NCI-H128 (cell line): ENCODE results near the gene ACBD4.

Source experiments
- DNase-seq: peaks from one replicate; lab custom pipeline; 2025; ENCODE audit not compliant: unreplicated experiment; lab: John Stamatoyannopoulos, UW

ACBD4 gene, protein sequence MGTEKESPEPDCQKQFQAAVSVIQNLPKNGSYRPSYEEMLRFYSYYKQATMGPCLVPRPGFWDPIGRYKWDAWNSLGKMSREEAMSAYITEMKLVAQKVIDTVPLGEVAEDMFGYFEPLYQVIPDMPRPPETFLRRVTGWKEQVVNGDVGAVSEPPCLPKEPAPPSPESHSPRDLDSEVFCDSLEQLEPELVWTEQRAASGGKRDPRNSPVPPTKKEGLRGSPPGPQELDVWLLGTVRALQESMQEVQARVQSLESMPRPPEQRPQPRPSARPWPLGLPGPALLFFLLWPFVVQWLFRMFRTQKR

DNA sequence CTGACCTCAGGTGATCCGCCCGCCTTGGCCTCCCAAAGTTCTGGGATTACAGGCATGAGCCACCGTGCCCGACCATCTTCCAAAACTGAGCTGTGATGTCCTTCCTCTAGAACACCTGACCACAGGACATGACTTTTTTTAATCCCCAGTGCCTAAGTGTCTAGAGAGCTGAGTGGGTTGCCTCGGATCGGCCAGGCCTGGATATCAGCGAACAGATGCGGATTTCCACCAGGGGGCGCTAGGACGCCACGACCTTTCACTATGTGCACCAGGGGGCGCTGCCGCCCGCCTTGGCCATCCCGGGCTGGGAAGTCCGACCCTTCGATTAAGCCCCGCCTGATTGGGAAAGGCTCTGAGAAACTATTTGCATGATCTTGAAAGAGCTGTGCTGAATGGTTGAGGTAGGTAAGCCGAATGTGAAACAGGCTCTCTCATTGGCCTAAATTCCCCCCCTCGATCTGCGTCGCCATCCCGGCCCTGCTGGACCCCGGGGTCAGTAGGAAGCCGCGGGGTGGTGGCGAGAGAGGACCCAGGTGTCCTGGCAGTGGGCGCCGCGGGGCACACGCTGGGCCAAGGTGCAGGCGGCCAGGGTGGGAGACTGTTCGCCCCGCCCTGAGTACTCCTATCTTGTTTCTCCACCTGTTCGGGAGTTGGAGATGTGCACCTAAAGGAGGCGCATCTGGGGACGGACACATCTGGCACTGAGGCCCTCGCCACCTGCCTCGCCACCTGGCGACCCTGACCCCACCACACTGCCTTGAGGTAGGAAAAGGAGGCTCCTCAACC is at the start of gene ACBD4:
Gene ACBD4 (plus strand): TSS at position 496 of the 786 bp plus-strand sequence. CDS start 458 bp downstream, outside the sequence.
- peak; percentile 87 for DNase-seq

DNA sequence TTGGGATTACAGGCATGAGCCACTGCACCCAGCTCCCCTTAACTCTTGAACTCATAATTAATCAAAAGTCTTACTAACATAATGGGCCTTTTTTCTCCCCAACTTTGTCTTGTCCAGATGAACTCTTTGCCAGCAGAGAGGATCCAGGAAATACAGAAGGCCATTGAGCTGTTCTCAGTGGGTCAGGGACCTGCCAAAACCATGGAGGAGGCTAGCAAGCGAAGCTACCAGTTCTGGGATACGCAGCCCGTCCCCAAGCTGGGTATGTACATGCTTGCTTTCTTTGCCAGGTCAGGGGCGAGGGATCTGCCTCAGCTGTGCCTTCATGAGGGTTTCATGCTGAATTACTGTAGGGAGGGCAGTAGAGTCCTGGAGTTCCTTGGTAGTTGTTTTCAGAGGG is 49.1 kb upstream of the ACBD4 start:
- no peak for DNase-seq

DNA sequence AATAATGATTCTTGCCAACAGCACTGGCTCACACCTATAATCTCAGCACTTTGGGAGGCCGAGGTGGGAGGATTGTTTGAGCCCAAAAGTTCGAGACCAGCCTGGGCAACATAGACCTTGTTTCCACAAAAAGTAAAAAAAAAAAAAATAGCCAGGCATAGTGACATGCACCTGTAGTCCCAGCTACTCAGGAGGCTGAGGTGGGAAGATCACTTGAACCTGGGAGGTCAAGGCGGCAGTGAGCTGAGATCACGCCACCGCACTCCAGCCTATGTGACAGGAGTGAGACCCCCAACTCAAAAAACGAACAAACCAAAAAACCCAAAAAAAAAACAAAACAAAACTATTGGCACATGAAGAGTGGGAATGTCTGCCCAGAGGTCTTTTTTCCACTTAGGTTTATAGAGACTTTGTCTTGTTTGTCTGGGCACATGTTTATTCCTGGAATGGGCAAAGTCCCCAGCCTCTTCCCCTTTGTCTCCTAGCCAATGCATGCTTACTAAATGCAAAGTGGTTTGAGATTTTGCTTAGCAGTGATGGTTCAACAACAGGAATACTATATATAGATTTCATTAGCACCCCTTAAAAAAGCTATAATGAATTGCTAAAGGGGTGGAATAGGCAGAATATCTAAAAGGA is 48.5 kb upstream of the ACBD4 start:
- DNase-seq, result no peak

DNA sequence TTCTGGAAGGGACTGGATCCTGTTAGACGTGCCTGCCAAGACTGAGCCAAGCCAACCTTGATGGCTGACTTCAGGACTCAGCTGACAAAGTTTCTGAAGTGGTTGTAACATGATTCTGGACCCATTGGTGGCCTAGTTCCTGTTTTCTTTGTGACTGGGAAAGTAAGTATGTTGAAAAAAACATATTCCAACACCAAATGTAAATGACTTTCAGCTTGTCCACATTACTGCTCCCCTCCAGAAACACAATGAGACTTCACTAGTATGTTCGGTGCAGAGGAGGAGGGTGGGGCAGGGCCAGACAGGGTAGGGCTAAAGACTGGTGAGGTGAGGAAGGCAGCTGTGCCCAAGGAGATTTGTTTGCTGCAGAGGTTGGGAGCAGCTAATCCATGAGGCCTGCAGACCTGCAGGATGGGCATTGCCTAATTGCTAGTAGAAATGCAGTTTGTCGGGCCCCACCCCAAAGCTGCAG is 47.9 kb upstream of the ACBD4 start:
- no peak for DNase-seq

DNA sequence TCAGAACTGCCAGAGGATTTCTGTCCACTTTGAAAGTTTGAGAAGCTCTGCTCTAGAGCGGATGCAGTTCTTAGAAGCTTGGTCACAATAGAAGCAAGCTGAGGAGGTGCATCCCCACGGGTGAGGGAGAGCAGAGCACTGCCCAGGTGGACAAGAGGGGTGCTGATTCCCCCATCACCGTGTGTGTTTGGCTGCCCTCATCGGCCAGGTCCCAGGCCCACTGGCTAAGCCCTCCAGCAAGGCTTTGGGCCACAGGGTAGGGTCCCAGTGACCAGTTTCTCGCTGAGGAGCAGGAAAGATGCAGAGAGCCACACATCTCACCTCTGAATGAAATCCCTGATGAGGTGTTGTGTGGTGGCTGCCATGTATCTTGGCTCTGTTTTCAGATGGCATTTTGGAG is 47.5 kb upstream of the ACBD4 start:
- no peak for DNase-seq

DNA sequence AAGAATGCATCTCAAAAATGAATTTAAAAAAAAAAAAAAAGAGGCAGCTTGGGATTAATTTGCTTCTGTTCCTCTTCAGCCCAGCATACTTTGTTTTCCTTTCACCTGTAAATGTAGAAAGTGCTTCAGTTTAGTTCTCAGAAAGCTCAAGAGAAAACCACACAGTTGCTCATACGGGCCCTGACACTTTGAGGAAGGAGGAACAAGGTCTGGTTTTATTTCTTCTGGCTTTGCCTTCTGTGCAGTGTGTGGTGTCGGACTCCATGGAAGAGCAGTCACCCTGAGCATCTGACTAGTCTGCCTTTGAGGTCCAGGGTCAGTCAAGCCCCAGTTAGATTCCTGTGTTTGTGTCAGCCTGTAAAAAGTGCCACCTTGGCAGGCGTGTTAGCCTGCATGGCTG is 46.7 kb upstream of the ACBD4 start:
- no peak for DNase-seq

DNA sequence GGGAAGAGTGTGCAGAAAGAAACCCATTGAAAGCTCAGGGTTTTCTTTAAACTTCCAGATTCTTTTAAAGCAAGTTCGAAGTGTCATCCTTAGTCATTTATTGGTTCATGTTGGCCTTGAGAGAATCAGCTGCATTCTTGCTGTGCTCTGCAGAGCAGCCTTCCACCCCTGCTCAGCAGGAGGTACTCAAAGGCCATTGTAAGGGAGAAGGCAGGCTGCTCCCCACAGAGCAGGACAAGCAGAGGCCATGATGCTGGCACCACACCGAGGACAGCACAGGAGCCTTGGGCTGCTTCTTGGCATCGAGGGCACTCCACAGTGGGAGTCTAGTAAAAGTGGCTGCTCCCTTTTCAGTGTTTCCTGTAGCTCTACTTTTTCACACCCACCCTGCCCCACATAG is 44.8 kb upstream of the ACBD4 start:
- DNase-seq, result no peak

DNA sequence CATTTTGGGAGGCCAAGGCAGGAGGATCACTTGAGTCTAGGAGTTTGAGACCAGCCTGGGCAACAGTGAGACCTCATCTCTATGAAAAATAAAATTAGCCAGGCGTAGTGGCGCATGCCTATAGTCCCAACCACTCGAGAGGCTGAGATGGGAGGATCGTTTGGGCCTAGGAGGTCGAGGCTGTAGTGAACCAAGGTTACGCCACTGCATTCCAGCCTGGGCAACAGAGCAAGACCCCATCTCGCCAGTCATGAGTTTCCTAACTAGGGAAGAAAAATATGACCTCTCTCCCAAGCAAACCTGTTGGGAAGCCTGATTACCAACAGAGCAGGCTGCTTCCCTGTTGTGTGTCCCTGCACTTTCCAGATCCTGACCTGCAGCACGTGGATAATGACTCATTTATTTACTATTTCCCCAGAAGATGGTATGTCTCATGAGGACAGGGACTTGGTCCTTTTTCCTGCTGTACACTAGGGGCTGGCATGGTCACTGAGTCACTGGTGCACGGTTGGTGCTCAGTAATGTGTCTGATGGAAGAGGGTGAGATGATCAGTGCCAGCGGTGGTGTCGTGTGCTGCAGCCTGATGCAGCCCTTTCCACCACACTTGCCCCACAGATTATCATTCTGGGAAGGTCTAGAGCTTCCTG is 43.6 kb upstream of the ACBD4 start:
- no peak for DNase-seq

DNA sequence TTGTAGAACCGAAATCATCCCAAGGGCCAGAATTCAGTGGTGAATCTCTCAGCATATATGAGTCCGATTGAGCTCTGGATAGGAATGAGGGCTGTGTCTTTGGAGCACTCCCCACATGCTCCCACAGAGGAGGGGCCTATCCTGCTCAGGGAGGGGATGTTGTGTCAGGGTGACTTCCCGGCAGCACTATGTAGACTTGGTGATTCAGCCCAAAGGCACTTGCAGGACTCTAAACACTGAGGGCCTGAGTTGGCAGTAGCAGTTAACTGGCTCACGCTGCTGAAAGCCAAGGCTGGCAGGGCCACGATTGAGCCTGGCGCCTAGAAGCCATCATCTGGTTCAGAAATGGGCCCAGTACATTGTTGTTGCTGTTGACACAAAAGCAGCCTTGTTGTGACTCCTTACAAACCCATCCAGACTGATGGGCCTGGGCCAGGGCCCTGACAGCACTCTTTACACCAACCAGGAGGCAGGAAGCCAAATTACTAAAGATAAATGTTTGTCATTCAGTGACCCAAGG is 42.5 kb upstream of the ACBD4 start:
- DNase-seq, result no peak

DNA sequence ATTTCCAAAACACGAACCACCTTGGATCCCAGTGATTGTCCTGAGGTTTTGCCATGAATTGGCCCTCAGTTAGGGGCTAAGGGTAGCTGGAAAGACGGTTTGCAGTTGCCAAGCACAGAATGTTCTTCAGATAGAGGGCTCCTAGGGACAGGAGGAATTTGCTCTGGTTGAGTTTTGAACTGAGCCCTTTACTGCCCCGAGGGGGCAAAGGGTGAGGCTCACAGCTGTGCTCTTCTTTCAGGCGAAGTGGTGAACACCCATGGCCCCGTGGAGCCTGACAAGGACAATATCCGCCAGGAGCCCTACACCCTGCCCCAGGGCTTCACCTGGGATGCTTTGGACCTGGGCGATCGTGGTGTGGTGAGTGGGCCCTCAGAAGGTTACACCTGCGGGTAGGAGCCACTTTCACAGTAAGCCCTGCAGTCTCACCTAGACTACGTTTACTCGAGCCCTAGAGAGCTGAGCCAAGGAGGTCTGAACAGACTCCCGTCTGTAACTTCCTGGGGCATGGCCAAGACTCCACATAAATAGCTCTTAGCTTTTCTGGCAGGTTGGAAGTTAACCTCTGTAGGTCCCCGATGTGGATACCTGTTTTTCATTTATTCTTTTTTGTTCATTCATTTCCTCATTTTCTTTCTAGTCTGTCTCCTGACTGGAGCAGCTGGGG is 41.9 kb upstream of the ACBD4 start:
- DNase-seq, result no peak

DNA sequence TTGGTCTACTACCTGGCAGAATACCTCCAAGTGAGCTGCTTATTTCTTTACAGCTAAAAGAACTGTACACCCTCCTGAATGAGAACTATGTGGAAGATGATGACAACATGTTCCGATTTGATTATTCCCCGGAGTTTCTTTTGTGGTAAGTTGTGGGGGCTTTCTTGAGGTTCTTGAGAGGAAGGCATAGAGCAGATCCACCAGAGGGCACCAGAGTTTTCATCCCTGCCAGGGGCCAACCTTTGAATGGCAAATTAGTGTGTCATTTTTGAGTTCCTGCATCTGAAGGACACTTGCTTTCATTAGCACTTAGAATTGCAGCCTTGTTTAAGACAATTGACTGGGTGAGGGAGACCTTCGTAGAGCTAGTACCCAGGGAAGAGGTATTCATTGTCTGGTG is 39.3 kb upstream of the ACBD4 start:
- no peak for DNase-seq

DNA sequence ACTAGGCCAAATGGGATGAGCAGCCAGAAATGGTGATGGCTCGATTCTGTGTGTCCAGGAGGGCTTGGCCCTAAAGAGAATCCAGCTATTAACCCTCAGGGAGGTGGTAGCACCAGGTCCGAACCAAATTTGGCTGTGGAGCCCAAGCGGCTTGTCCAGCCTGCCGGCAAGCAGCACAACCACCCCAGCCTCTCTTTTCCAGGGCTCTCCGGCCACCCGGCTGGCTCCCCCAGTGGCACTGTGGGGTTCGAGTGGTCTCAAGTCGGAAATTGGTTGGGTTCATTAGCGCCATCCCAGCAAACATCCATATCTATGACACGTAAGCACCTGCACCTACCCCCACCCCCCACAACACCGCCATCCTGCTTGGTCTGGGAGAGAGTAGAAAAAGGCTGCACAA is 38.6 kb upstream of the ACBD4 start:
- DNase-seq, result no peak

DNA sequence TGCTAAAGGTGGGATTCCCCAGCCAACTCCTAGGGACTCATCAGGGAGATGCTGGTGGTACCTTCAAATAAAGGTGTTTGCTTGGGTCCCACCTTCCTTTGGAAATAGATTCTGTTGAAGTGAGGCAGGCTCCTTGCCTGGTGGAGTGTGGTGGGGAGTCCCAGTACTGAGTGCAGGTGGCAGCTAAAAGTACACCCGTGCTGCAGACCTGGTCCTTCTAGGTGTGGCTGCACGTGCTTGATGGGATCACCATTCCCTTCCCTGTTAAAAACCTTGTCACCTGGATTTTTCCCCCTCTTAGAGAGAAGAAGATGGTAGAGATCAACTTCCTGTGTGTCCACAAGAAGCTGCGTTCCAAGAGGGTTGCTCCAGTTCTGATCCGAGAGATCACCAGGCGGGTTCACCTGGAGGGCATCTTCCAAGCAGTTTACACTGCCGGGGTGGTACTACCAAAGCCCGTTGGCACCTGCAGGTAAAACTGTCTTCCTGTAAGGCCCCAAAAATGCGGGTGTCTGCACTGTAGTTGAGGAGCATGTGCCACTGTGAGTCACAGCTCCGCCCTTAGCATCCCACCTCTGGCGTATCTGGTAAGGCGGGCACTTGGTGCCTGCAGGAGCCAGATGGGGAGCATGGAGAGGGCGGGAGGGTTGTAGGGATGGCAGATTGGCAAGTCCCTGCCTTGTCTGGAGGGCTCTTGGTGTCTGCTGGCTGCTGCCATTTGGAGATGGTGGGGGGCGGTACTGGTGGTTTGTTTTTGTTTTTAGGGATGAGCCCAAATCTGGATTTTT is 37.2 kb upstream of the ACBD4 start:
- DNase-seq, result no peak

DNA sequence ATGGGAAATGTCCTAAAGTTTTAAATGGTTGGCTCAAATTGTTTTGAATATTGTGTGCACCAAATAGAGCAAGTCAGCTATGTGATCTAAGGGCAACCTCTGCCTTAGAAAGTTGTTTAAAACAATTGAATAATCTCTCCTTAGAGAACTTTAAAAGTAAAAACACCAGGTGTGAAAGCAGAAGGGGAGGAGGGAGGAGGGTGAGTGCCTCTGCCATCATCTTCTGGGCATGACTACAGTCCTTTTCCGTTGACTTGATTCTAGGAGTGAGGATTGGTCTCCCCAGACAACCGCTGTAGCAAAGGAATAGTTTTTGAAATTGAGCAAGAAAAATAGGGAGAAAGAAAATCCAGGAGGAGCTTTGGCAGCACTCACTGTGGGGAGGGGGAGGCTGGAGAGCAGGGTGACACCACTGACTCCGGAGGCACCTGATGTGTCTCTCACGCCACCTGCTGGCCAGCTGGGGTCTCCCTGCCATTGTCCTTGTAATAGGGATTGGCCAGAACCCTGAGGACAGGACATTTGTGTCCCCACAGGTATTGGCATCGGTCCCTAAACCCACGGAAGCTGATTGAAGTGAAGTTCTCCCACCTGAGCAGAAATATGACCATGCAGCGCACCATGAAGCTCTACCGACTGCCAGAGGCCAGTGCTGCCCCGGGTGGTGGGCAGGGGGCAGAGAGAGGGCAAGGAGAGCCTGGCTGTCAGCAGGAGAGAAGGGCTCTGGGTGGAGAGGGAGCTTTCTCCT is 36.4 kb upstream of the ACBD4 start:
- peak; percentile 13 for DNase-seq

DNA sequence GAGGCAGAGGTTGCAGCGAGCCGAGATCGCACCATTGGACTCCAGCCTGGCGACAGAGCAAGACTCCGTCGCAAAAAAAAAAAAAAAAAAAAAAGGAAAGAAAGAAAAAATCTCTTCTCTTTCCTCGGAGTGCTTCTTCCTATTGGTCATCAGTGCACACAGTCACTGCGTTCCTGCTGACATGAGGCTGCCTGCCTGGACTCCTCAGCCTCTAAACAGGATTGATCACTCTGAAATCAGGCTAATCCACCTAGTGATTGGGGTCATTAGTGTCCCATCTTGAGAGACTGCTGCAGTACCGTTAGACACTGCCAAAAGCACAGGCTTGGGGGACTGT is 34.0 kb upstream of the ACBD4 start:
- no peak for DNase-seq

DNA sequence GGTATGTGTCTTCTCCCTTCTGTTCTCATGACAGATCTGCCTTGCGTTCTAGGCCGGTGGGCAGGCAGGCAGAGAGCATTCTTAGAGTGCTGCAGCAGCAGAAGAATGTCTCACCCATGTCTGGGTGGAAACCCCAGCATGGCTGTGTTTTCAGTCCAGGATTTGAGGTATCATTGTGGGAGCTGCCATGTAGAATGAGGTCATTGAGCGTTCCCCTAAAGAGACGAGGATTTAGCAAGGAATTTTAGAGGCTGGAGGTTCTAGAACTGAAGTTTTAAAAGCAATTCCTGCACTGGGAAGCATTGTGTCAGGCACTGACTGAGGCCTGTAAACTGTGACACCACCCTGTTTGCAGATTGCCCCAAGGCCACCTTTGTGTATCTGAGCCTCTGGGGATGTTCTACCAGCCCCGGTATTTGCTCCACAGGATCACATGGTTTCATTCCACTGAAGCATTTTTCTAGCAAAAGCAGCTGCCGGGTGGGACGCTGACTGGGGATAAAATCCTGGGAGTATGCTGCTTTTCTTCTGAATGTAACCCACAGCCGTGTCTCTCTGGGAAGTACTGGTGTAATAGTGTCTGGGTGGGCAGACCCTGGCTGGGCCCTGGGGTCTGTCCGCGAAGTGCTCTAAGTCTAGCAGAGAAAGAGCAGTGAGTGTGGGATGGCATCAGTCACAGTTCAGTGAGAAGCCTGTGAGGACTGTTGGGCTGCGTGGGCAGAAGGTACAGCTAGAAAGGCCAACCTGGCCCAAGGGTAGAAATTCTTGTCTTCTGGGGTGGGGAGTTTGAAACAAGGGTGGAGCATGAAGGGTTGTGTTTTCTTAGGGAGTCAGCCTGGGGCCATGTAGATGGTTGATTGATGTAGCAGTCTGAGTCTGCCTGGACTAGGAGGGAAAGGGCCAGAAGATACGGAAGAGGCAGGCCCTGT is 33.3 kb upstream of the ACBD4 start:
- no peak for DNase-seq

DNA sequence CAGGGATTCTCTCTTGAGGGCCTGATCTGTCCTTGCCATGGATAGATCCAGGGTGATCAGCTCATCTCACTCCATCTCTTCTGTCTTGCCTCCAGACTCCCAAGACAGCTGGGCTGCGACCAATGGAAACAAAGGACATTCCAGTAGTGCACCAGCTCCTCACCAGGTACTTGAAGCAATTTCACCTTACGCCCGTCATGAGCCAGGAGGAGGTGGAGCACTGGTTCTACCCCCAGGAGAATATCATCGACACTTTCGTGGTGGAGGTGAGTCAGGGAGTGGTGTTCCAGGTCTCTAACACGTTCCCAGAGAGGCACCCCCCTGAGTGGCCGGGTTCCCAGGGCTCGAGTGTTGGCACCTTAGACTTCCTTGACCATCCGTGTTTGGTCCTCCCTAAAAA is 32.6 kb upstream of the ACBD4 start:
- DNase-seq, result no peak

DNA sequence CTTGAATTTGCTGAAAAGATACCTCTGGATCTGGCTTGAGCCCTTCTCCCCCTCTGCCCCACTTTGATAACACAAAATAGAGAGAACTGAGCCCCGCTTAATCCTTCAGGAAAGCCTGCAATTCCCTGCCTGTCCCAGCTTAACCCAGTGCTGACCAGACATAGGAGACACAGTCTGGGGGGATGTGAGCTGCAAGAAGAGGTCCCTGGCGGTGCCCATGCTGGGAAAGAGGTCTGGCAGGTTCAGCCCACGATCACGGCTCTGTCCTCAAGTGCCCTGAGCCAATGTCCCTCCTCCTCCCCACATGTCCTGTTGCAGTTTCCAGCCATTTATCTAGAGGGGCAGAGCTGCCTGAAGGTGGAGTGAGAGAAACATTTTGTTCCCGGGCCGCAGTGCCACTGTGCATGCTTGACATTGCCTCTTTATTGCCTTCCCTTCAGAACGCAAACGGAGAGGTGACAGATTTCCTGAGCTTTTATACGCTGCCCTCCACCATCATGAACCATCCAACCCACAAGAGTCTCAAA is 32.2 kb upstream of the ACBD4 start:
- no peak for DNase-seq
